ENCODE data around the gene CCM2.

Gene CCM2

DNA sequence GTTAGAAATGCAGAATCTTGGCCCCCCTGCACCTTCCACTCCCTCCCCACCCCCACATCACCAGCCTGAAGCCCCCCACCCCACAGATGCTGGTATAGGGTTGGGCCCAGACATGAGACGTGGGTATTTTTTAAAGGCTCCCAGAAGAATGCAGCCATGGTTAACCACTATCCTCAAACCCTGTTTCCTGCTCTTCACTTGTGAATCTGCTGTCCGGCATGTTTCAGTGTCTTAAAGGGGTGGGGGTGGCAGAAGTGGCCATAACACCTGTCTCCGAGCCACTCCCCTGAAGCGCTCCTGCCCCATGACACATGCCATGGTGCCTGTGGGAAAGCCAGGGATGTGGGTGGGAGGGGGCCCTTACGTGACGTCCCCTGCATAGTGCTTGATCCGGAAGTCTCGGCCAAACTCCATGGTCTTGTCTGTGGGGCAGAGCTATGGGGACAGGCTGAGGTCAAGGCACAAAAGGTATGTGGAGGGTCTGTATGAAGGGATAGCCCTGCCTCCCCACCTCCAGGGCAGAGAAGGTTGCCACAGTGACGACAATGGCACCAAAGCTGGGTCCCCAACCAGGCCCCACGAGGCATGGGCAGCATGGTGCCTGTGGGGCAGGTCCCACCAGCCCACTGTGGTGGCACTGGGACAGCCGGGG lies 30.8 kb upstream of the CCM2 start:
- DNase-seq (ENCODE audit: low spot score) = no peak

DNA sequence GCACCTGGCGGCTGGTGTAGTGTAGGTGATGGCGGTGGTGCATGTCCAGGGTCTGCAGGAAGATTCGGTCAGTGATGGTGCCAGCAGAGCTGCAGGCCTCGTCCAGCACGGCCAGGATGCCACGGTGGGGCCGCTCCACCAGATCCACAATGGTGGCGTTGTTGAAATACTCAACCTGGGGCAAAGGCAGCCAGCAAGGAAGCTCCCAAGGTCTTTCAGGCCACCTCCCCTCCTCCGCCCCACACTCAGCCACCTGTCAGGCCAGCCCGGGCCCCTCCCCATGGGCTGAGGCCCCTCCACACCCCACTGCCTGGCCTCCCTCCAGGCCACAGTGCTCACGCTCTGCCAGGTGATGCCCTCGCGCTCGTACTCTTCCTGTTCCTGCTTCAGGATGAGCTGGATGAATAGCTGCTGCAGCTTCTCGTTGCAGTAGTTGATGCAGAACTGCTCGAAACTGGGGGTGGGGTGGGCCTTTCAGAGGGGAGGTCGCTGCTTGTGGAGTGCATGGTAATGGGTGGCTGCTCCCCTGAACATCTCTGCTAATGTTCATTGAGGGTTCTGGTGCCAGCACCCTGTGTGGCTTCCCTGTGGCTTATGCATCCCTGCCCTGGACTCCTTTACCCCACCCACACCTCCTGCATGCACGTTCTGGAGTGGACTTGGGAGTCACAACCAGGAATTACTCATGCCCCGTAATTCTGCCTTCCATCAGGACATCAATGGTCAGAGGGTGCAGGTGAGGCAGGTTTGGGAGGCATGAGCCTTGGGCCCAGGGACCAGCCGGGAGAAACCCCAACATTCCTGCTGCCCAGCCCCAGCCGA lies 30.1 kb upstream of the CCM2 start:
- no peak for DNase-seq (ENCODE audit: low spot score)

DNA sequence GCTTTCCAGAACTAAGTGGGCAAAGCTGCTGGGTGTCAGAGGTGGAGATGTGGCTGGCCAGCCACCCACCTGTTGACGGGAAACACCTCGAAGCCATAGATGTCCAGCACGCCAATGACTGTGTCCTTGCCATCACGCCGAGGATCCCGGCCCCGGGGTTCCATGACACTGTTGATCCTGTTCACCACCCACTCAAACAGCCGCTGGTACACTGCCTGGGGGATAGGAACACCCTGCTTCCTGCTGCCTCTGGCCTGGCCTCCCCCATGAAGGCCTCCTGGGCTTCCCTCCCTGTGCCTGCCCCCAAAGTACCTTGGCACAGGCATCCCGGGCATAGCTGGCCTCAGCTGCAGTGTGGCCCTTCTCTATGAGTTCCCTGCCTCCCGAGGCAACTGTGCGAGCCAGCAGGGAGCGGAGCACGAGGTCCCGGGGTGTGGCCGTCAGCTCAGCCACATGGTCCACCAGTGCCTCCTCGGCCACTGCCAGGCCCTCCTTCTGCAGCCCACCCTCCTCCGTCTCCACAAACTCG lies 29.4 kb upstream of the CCM2 start:
- no peak for DNase-seq (ENCODE audit: low spot score)

DNA sequence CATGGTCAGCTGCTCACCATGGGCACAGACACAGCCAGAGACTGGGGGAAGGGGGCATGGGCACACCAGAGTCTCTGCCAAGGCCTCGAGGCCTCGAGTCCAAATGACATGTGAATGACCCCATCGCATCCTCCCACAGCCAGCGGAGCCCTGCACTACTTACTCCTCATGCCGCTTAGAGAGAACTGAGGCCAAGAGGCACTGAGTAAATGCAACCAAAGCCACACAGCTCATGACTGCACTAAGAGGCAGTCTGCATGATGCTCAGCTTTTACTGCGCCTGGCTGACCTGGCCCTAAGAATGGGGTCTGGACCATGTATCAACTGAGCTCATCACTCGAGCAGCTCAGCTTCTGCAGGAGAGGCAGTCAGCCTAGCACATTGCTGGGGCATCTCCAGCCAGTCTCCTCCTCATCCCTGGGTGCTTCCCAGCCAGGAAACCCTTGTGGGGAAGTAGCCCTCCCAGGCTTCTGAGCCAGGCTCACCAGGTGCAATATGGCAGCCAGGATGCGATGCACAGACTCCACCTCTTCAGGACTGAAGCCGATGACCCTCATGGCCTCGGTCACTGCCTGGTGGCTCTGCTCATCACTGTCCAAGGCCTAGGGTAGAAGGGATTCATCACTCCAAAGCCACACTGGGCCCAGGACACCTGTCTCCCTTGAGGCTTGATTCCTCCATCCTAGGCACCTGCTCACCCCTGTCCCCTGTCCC lies 28.7 kb upstream of the CCM2 start:
- DNase-seq (ENCODE audit: low spot score) = no peak

DNA sequence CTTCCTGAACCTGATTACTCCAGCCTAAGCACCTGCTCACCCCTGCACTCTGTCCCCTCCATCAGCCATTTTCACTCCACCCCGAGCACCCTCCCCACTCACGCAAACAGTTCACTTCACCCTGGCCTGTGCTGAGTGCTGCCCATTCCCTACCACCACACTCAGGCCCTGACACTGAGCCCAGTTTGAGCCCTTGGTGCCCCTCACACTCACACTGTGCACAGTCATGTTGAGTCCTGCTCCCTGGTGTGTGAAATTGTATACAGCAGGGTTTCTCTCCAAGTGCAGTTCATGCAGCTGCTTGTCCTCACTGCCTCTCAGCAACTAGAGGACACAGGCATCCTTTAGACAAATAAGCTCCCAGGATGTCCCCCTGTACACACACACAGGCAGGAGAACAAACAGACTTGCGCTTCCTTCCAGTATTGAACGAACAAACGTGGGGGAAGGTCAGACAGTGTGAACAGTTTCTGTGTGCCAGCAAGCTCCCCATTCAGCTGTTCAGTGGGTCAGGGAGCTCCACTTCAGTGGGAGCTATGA lies 28.0 kb upstream of the CCM2 start:
- DNase-seq (ENCODE audit: low spot score) = no peak

DNA sequence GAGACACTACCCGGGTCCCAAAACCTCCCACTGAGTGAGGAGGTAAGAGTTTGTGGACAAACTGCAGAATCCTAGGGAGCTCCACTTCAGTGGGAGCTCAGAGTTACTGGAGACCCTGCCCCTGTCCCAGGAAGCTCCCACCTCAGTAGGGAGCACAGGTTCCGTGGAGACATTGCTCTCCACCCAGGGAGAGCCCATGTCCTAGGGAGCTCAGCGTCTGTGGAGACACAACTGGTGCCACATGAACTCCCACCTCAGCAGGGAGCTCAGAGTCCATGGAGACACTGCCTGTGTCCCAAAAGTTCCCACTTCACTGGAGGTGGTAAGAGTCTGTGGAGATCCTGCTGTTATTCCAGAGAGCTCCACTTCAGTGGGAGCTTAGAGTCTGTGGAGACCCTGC lies 27.4 kb upstream of the CCM2 start:
- no peak for DNase-seq (ENCODE audit: low spot score)

DNA sequence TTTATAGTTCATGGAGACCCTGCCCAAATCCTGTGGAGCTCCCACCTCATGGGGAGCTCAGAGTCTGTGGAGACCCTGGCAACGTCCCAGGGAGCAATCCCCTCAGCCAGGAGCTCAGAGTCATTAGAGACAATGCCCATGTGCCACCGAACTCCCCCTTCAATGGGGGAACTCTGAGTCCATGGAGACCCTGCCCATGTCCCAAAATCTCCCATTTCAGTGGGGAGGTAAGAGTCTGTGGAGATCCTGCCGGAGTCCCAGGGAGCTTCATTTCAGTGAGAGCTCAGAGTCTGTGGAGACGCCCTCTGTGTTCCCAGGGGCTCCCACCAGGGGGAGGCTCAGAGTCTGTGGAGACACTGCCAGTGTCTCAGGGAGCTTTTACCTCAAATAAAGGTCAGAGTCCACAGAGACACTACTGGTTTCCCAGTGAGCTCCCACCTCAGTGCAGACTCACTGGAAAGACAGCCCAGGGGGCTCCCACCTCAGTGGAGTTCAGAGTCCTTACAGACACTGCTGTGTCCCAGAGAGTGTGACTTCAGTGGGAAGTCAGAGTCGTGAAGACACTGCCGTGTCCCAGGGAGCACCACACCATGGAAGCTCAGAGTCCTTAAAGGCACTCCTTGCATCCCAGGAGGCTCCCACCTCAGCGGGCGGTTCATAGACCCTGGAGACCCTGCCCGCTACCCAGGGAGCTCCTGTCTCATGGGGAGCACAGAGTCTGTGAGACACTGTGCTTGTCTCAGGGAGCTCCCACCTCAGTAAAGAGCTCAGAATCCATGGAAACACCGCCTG lies 26.2 kb upstream of the CCM2 start:
- no peak for DNase-seq (ENCODE audit: low spot score)

DNA sequence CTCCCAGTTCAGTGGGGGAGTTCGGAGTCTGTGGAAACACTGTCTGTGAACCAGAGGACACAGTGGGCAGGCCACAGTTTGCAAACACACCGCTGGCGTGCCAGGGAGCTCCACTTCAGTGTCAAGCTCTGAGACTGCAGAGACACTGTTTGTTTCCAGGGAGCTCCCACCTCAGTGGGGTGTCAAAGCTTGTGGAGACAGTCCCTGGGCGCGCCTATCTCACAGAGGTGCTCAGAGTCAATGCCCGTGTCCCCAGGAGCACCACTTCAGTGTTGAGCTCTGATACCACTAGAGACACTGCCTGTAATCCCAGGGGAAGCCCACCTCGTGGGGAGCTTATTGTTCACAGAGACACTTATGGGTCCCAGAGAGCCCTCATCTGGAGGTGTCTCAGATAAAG lies 25.5 kb upstream of the CCM2 start:
- no peak for DNase-seq (ENCODE audit: low spot score)

DNA sequence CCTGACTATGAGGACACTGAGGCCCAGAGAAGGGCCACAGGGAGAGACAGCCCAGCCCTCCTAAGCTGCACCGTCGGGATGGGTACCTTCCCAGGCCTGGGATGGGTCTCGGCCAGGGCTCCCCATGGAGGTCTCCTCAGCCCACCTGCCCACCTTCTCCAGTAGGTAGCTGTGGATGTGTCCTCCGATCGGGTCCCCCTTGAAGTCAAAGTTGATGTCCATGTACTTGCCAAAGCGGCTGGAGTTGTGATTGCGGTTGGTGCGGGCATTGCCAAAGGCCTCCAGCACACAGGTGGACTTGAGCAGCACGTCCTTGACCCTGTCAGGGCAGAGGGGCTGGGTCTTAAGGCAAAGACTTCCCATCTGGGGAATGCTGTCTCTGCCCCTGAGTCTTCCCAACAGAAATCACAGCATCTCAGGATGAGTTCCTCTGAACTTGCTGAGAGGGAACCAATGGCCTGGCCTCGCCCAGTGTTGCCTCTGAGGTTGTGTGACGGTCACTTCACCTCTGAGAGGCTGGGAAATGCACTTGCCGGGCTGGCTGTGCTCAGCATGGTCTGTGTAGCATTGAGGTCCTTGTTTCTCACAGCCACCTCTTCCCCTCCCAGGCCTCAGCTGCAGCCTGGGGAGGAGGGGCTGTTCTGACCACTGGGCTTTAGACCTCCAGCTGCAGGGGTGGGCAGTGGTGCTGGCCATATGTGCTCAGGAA lies 24.5 kb upstream of the CCM2 start:
- DNase-seq (ENCODE audit: low spot score) = no peak

DNA sequence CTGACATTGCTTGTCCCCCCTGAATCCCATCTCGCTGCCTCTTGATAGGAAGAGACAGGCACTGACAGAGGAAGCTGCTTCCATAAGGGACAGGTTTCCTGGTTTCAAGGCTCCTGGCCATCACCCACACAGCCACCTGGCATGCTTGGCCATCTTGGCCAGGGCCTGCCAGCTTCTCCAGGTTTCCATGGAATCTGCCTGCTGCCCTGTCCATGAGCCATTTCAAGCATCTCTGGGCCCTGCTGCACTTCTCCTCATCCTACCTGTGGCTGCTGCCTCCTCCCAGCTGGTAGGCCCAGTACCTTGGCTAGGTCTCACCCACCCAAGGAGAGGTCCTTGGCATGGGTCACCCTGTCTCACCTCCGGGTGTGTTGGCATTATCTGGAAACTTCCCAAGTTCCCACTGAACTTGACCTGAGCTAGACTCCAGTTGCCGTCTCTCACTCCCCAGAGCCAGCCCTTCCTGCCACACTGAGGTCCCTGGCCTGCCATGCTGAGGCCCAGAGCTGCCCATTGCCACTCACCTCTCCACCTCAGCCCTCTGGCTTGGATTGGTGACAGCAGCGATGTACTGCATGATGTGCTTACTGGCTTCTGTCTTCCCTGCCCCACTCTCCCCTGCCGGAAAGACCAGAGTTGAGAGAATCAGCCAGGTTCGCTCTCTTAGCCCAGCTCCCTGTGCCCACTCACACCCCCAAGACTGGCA lies 23.8 kb upstream of the CCM2 start:
- no peak for DNase-seq (ENCODE audit: low spot score)

DNA sequence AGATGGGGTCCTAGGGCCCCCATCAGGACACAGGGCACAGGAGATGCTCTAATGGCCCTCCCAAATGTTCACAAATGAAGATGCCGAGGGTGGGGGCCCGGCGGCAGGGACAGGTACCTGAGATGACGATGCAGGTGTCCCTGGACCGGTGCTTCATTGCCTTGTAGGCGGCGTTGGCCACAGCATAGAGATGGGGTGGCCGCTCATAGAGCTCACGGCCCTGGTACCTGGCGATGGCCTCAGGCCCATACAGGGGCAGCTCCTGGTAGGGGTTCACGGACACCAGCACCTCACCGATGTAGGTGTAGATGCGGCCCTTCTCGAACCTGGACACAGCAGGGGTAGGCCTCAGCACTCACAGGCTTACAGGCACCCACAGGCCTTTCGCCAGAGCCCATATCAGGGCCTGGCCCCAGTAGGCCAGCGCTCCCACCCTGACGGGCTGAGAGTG lies 23.2 kb upstream of the CCM2 start:
- DNase-seq (ENCODE audit: low spot score) = no peak

DNA sequence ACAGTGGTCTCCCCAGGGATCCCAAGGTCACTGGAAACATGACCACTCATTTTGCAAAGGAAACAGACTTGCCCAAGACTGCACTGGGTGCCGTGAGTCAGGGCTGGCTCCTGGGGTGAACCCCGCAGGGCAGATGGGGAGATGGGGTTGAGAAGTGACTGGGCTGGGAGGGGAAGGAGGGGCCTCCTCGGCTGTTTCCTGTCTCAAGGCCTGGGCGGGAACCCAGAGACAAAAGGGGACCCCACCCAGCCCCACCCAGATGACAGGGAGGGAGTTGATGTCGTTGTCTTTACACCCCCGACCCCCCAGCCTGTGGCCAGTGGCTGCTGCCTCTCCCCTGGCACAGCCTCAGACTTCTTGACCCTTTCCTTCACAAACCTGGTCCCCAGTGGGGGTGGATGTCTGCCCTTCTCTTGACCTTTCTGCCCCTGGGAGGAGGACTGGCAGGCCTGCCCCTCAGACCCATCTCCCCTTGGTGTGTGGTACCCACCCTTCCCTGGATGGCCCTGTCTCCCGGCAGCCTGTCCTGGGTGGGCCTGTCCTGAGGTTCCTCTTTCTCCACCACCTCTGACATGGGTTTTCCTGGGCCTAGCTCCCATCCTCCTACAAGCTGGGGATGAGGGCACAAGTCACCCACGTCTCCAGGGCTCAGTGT lies 22.6 kb upstream of the CCM2 start:
- DNase-seq (ENCODE audit: low spot score) = no peak

DNA sequence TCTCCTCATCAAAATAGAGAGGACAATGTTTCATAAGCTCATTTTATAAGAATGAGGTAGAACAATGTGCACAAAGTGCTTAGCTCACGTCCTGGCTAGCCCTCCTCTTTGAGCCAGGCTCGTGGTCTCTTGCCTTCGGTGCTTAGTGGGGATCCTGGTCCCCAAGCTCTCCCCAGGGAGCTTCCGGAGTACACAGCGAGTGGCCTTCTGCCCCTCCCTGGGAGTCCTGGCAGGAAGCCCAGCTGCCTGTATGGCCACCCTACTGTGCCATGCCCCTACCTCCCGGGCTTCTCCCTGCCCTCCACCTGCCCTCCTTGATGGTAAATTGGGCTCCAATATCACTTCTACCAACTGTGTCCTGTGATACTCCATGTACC lies 22.1 kb upstream of the CCM2 start:
- no peak for DNase-seq (ENCODE audit: low spot score)

DNA sequence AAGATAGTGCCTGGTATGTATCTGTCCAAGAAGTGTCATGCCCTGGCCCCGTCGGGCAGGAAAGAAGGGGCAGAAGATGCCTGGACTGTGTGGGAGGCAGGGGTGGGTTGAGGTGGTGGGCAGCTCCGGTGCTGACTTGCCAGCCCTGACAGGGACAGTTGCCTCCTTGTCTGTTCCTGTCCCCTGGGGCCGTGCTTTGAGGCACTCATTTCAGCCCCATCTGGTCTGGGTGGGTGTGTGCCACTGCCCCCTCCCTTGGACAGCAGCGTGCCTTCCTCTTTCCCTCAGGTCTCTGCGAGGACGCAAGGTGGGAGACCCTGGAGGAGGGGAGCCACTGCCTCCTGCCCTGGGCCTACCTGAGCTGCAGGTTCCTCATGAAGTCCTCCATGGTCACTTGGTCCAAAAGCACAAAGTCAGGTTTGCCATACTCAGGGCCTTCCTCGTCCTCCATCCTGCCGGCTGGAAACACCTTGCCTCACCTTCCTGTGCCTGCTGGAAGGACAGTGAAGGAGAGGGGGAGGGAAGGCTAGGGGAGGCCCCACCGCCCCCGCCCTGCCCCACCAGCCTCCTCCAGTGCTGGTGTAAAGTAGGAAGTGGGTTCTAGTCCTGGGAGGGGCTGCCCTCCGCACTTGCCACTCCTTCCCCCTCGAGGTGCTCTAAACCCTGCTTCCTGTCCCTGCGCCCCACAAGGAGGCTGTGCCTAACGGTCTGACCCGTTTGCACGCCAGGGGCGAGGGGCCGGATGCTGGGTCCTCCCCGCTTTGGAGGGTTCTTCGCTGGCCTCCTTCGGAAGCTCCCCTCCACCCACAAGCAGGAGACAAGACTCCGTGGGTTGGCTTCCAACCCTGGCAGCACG lies 21.3 kb upstream of the CCM2 start, which contains the start of gene MYO1G:
MYO1G (minus strand) TSS at position 505 of the 856 bp plus-strand sequence; CDS start at position 451, 54 bp downstream.
- DNase-seq (ENCODE audit: low spot score) = no peak

DNA sequence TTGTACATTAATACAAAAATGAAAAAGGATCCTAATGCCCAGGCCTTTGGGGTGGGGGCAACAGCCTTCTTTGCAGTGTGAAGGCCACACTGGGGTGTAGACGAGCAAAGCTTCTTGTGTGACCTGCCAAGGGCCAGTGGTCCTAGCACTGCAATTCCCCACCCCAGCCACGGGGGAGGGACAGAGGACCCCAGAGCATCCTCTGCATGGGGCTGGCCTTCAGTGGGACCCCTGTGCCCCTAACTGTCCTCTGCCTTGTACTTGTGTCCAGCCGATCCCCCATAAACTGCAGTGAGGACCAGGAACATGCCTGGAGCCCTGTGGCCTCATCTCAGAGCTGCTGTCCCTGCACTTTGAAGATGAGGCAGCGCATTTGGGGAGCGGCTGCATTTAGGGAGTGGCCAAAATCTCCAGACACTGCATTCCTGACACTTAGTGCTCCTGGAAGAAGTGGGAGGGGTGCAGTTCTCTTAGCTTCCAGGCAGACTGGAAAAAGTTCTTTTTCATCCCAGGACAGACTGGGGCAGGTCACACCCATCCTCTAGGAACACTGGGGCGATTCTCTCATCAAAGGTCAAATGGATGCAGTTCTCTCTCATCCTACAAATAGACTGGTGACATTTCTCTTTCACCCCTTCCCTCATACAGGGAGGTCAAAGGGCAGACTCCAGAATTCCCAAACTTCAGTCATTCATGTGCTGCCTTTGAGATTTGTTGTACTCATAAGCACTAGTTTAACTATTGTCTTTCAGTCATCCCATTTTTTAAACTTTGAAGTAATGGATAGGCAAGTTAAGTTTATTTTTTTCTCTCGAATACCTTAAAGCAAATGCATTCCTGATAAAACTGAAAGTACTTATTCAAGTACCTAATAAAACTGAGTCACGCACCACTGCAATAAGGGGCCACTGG lies 20.3 kb upstream of the CCM2 start:
- DNase-seq (ENCODE audit: low spot score) = no peak

DNA sequence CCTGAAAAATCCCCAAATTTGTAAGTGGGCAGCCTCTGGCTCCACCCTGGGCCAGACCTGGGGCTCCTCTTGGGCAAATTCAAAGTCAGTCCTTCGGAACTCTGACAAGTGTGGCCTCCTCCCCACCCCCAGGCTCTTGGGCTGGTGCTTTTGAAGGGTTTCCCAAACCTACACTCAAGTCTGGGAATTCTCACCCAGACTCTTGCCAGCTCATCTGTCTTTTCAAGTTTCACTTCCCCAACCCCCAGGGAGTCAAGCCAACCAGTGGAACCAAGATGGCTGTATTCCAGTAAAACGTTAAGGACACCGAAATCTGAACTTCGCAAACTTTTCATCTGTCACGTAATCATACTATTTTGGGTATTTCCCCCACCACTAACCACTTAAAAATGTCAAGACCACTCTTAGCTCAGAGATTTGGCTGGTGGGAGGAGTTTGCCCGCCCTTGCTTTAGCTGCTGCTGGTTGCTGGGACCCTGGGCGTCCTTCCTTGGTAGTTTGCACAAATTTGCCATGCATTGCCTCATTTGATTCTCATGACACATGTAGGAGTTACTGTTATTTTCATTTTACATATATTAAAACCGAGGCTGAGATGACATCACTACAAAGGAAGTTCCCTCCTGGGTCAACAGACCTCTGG lies 19.5 kb upstream of the CCM2 start:
- DNase-seq (ENCODE audit: low spot score) = peak; percentile 62

DNA sequence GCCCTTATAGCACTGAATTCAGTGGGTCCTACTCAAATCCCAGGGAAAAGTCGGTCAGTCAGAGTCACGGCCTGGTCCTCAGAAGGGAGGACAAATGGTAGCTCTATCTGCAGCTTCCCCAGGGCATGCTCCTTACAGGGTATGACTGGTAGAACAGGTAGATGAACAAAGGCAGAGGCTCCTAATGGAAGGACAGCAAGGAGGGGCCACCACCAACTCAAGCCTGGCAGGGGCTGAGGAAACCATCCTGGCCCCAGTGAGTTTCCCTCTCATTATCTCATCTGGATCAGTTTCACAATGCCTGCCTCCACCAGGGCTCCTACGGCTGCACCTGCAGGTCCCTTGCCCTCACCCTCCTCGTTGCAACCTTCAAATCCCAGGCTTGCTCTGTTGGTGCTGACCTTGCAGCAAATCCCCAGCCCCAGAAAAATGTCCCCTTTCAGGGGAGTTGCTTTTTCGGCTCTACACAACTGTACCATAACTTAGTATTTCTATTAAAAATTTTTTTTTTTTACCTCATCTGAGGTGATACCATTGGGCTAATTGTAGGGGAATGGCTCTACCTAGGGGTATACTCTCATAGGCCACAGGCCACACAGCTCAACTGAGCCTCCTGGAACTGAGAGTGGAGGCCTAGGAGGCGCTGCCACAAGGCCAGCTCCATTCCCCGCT lies 18.8 kb upstream of the CCM2 start:
- DNase-seq (ENCODE audit: low spot score) = no peak
